Caco-2 (cell line): Measurements from ENCODE around the gene ADK. TPM values are rescaled to one million over a fixed set of nuclear protein-coding genes. Genes with fewer than 3 reads are reported as not detected.

Experiments used
- BruUV-seq: library from RNA; stranded (reverse); fragments of 400-500 nt; replicated peaks from 2 replicates; lab custom pipeline; 2021; lab: Mats Ljungman, UMichigan
- CTCF ChIA-PET: fragments of 300-600 bp; sonication (Branson Sonifier 250); formaldehyde crosslinking; loops from one replicate; lab custom pipeline; 2022; ENCODE audit warnings: antibody characterized with exemption; lab: Charles Lee
- POLR2A ChIA-PET: fragments of 300-600 bp; sonication (Branson Sonifier 250); formaldehyde crosslinking; loops from one replicate; lab custom pipeline; 2022; ENCODE audit warnings: antibody characterized with exemption; lab: Charles Lee
- DNase-seq, 2 experiments: peaks; one replicate each; pipeline versions ENCODE4 v3.0.0 to v3.0.0-alpha.2; 2020 to 2022
- H3K27me3 ChIP-seq: replicated peaks from 2 replicates; pipeline ENCODE4 v1.6.0; 2011; ENCODE audit warnings: low read length; ENCODE audit not compliant: control insufficient read depth, insufficient read depth
- H3K36me3 ChIP-seq: 2 replicates; pipeline ENCODE4 v1.5.1; 2011; ENCODE audit warnings: low read length; ENCODE audit not compliant: control insufficient read depth, insufficient read depth
- H3K4me1 ChIP-seq: fragments of 250-450 bp; sonication (Bioruptor Pico); 2 replicates; pipeline ENCODE4 v1.5.1; 2020; ENCODE audit warnings: mild to moderate bottlenecking
- H3K4me3 ChIP-seq: 2 replicates; pipeline ENCODE4 v1.5.1; 2011; ENCODE audit warnings: low read depth, mild to moderate bottlenecking, control low read depth, low read length
- H3K9me3 ChIP-seq: fragments of 250-450 bp; sonication (Bioruptor Pico); 2 replicates; pipeline ENCODE4 v1.5.1; 2020; ENCODE audit warnings: mild to moderate bottlenecking, moderate library complexity
- H3K27ac Mint-ChIP-seq: one replicate; pipeline ENCODE4 v1.8.0; 2022; ENCODE audit warnings: mixed read lengths; ENCODE audit not compliant: unreplicated experiment
- H3K27me3 Mint-ChIP-seq: one replicate; pipeline ENCODE4 v1.8.0; 2022; ENCODE audit warnings: mixed read lengths; ENCODE audit not compliant: insufficient read depth, unreplicated experiment
- H3K36me3 Mint-ChIP-seq: one replicate; pipeline ENCODE4 v1.8.0; 2022; ENCODE audit warnings: mild to moderate bottlenecking, mixed read lengths; ENCODE audit not compliant: insufficient read depth, unreplicated experiment
- H3K4me1 Mint-ChIP-seq: one replicate; pipeline ENCODE4 v1.8.0; 2022; ENCODE audit warnings: low read depth, mixed read lengths; ENCODE audit not compliant: unreplicated experiment
- H3K4me3 Mint-ChIP-seq: one replicate; pipeline ENCODE4 v1.8.0; 2022; ENCODE audit warnings: mild to moderate bottlenecking, moderate library complexity, mixed read lengths; ENCODE audit not compliant: unreplicated experiment
- H3K9me3 Mint-ChIP-seq: one replicate; pipeline ENCODE4 v1.8.0; 2022; ENCODE audit warnings: mixed read lengths; ENCODE audit not compliant: unreplicated experiment
- CTCF ChIP-seq, 2 experiments: fragments of 200-600 bp in 1 of 2; IDR thresholded peaks; 1 replicate in 1 of 2; 2 replicates in 1 of 2; pipeline versions ENCODE4 v1.5.1 to v1.8.0; 2011 to 2022; ENCODE audit warnings: antibody characterized with exemption in 1 of 2, control low read depth in 1 of 2, inconsistent platforms in 1 of 2, low read depth in 1 of 2, low read length in 1 of 2, mild to moderate bottlenecking in 1 of 2, moderate library complexity in 1 of 2; ENCODE audit not compliant: insufficient read depth in 1 of 2, severe bottlenecking in 1 of 2, unreplicated experiment in 1 of 2
- intact Hi-C: fragments of 100-400 bp; cut with micrococcal nuclease; formaldehyde crosslinking; loops from one replicate; pipeline ENCODE4 v1.10.0; 2022; ENCODE audit not compliant: unreplicated experiment
- total RNA-seq: library from RNA; stranded (reverse); gene quantifications from 2 replicates; pipeline ENCODE4 v1.2.3, GENCODE V29; 2022

The ADK gene
- total RNA-seq, 1 experiment from 2014 or later: 105 TPM

DNA sequence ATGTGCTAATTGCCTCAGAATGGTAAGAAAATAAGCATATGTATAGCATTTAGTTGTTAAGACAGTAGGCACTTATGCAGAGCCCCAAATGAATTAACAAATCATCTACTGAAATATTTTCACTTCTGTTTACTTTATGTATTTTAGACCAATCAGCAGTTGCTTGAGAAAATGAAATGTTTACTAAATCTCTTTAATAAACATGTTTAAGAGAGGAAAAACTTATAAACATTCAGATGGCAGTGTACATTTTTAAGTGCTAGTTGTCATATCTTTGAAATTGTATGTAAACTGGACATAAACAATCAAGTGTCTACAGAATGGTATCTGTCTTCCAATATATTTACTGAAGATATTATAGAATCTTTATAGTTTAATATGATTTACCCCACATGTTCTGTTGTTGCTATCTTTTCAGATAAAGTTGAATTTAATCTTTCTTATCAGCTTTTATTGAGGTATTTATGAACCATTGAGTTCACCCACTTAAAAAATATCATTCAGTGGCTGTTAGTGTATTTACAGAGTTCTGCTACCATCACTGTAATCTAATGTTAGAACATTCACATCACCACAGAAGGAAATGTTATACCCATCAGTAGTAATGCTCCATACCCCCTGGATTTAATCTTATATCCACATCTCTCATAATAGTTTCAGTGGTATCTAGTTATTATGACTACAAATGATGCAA, 264.3 kb downstream of the ADK start:
- ChIA-PET POLR2A (no interaction called here), CTCF (no interaction called here)
- Mint-ChIP-seq H3K27ac (no peak overlapping the region), H3K4me3 (no peak overlapping the region), H3K4me1 (no peaks in the 10 kb centered on the region), H3K9me3 (no peaks in the 10 kb centered on the region), H3K27me3 (no peaks in the 10 kb centered on the region), H3K36me3 (peaks cover 25% of the 10 kb centered on the region)
- no TSS peak for BruUV-seq
- no peaks in the 10 kb centered on the region for H3K4me1 ChIP-seq
- H3K27me3 ChIP-seq: no peaks in the 10 kb centered on the region
- no peak overlapping the region for H3K4me3 ChIP-seq
- no peaks in the 10 kb centered on the region for H3K9me3 ChIP-seq
- no peak for DNase-seq
- H3K36me3 ChIP-seq: no peaks in the 10 kb centered on the region
- intact Hi-C loops: no loop called here
- no peak for TF ChIP-seq CTCF (IDR thresholded peaks at IDR 0.05; ENCODE audit: insufficient read depth in 1 of 2, low read depth in 1 of 2, low read length in 1 of 2, severe bottlenecking in 1 of 2, unreplicated experiment in 1 of 2)

DNA sequence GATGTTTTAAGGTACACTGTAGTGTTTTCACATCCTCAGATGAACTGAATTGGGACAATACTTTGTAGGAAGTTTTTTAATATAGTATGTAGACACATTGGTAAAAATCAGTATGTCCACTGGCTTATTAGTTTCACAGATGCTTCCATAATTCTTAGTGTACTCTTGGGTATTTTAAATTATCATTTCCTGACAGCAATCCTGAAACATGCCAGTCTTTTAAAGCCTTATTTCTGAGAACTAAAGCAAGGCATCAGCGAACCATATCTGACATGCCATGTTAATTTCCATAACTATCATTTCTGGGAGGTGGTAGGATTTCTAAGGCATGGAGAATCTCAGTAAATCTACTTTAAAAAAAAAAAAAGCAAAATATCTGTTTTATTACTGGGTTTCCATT, 266.4 kb downstream of the ADK start:
- no peaks in the 10 kb centered on the region for H3K9me3 ChIP-seq
- no peak overlapping the region for H3K4me3 ChIP-seq
- H3K9me3 Mint-ChIP-seq: no peaks in the 10 kb centered on the region
- no peaks in the 10 kb centered on the region for H3K36me3 ChIP-seq
- POLR2A ChIA-PET: no interaction called here
- TF ChIP-seq CTCF (IDR thresholded peaks at IDR 0.05; ENCODE audit: insufficient read depth in 1 of 2, low read depth in 1 of 2, low read length in 1 of 2, severe bottlenecking in 1 of 2, unreplicated experiment in 1 of 2): no peak
- H3K27me3 ChIP-seq: no peaks in the 10 kb centered on the region
- no peaks in the 10 kb centered on the region for H3K4me1 ChIP-seq
- H3K27ac Mint-ChIP-seq: no peak overlapping the region
- peaks cover 15% of the 10 kb centered on the region for H3K36me3 Mint-ChIP-seq
- BruUV-seq: no TSS peak
- H3K4me3 Mint-ChIP-seq: no peak overlapping the region
- CTCF ChIA-PET: no interaction called here
- no peaks in the 10 kb centered on the region for H3K27me3 Mint-ChIP-seq
- H3K4me1 Mint-ChIP-seq: no peaks in the 10 kb centered on the region
- intact Hi-C loops: no loop called here
- DNase-seq: no peak

GRCh38 chr10:74418285-74418872, 267.4 kb downstream of the ADK start:
- no peaks in the 10 kb centered on the region for H3K9me3 Mint-ChIP-seq
- intact Hi-C loops: no loop called here
- POLR2A ChIA-PET: no interaction called here
- no peak for DNase-seq
- CTCF ChIA-PET: no interaction called here
- H3K4me3 Mint-ChIP-seq: no peak overlapping the region
- H3K9me3 ChIP-seq: no peaks in the 10 kb centered on the region
- H3K4me1 ChIP-seq: no peaks in the 10 kb centered on the region
- no peak for TF ChIP-seq CTCF (IDR thresholded peaks at IDR 0.05; ENCODE audit: insufficient read depth in 1 of 2, low read depth in 1 of 2, low read length in 1 of 2, severe bottlenecking in 1 of 2, unreplicated experiment in 1 of 2)
- H3K27ac Mint-ChIP-seq: no peak overlapping the region
- H3K4me1 Mint-ChIP-seq: no peaks in the 10 kb centered on the region
- H3K4me3 ChIP-seq: no peak overlapping the region
- H3K27me3 ChIP-seq: no peaks in the 10 kb centered on the region
- H3K36me3 ChIP-seq: no peaks in the 10 kb centered on the region
- no TSS peak for BruUV-seq
- H3K27me3 Mint-ChIP-seq: no peaks in the 10 kb centered on the region
- H3K36me3 Mint-ChIP-seq: peaks cover 15% of the 10 kb centered on the region
